ENCODE data around the gene DYRK3.
A peak's percentile ranks its signal among the peaks of the same experiment; 100 is the strongest.

DNA sequence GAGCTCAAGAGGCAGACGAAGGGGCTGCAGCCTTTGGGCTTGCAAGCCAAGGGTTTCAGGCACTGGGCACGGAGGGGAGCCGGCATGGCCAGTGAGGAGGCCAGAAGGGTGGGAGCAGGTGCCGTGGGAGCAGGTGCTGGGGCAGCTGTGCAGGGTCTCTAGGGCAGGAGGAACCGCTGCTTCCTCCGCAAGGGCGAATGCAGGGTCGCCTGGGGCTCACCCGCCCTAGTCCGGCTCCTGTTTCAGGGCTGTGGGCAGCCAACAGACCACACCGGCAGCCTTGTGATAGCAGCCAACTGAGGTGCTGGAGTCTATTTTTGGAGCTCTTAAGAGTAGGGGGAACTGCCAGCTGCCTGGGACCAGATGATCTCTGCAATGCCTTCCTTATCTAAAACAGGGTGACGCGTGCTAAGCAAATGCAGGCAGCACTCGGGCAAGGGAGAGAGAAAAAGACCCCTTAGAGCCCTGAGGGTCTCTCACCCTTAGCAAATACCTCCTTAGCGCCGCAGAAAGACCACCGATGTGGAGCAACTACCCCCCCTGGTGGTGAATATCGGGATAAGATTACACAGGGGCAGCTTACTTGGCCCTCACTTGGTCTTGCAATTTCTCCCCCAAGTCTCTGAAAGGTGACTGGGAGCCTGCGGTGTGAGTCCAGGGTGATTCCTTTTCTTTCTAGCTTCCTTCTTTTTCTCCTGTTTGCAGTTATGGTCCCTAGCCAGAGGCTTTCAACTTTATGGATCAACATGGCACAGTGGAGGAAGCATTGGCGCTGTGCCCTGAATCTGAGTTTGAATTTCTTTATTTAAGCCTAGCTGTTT is 28.7 kb downstream of the DYRK3 start:
- TF ChIP-seq POLR2AphosphoS5 (IDR thresholded peaks at IDR 0.05) (no peak), EP300 (IDR thresholded peaks at IDR 0.05) (no peak), POLR2A (IDR thresholded peaks at IDR 0.05) (no peak)
- TF ChIP-seq, protein P1, sequence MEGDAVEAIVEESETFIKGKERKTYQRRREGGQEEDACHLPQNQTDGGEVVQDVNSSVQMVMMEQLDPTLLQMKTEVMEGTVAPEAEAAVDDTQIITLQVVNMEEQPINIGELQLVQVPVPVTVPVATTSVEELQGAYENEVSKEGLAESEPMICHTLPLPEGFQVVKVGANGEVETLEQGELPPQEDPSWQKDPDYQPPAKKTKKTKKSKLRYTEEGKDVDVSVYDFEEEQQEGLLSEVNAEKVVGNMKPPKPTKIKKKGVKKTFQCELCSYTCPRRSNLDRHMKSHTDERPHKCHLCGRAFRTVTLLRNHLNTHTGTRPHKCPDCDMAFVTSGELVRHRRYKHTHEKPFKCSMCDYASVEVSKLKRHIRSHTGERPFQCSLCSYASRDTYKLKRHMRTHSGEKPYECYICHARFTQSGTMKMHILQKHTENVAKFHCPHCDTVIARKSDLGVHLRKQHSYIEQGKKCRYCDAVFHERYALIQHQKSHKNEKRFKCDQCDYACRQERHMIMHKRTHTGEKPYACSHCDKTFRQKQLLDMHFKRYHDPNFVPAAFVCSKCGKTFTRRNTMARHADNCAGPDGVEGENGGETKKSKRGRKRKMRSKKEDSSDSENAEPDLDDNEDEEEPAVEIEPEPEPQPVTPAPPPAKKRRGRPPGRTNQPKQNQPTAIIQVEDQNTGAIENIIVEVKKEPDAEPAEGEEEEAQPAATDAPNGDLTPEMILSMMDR (IDR thresholded peaks at IDR 0.05), result peak in 6 of 7 experiments; percentile 14 to 97 (median 86)

All from stomach (tissue), 4 donors.